Mucosa of stomach (tissue), 1 donor: ENCODE results near the gene NTM.

ENCODE experiments used
- H3K27me3 ChIP-seq: one replicate; pipeline ENCODE4 v1.7.0; 2013; ENCODE audit warnings: mild to moderate bottlenecking, low read length; ENCODE audit not compliant: control insufficient read depth, insufficient read depth
- H3K36me3 ChIP-seq: one replicate; pipeline ENCODE4 v1.7.0; 2013; ENCODE audit warnings: low read length; ENCODE audit not compliant: control insufficient read depth, insufficient read depth
- H3K4me1 ChIP-seq: one replicate; pipeline ENCODE4 v1.7.0; 2013; ENCODE audit warnings: mild to moderate bottlenecking, low read length; ENCODE audit not compliant: control insufficient read depth, insufficient read depth
- H3K4me3 ChIP-seq: one replicate; pipeline ENCODE4 v1.7.0; 2013; ENCODE audit warnings: low read length
- H3K9ac ChIP-seq: one replicate; pipeline ENCODE4 v1.7.0; 2013; ENCODE audit warnings: mild to moderate bottlenecking, low read length, moderate library complexity
- H3K9me3 ChIP-seq: one replicate; pipeline ENCODE4 v1.7.0; 2013; ENCODE audit warnings: mild to moderate bottlenecking, low read length, moderate library complexity; ENCODE audit not compliant: control insufficient read depth
- donor health status: Pancreatic carcinoma.

The NTM gene

GRCh38 chr11:132226522-132226921 lies 856.1 kb downstream of the NTM start:
- Histone ChIP-seq H3K9me3 (no peaks in the 10 kb centered on the region), H3K4me3 (no peak overlapping the region), H3K4me1 (no peaks in the 10 kb centered on the region), H3K36me3 (no peaks in the 10 kb centered on the region), H3K9ac (no peak overlapping the region), H3K27me3 (no peaks in the 10 kb centered on the region)

- H3K4me3 ChIP-seq: no peak overlapping the region
- H3K9ac ChIP-seq: no peak overlapping the region
- H3K4me1 ChIP-seq: no peaks in the 10 kb centered on the region
- no peaks in the 10 kb centered on the region for H3K27me3 ChIP-seq
- no peaks in the 10 kb centered on the region for H3K9me3 ChIP-seq
- H3K36me3 ChIP-seq: no peaks in the 10 kb centered on the region
Observed at GRCh38 chr11:132228746-132229325, 858.4 kb downstream of the NTM start.

DNA sequence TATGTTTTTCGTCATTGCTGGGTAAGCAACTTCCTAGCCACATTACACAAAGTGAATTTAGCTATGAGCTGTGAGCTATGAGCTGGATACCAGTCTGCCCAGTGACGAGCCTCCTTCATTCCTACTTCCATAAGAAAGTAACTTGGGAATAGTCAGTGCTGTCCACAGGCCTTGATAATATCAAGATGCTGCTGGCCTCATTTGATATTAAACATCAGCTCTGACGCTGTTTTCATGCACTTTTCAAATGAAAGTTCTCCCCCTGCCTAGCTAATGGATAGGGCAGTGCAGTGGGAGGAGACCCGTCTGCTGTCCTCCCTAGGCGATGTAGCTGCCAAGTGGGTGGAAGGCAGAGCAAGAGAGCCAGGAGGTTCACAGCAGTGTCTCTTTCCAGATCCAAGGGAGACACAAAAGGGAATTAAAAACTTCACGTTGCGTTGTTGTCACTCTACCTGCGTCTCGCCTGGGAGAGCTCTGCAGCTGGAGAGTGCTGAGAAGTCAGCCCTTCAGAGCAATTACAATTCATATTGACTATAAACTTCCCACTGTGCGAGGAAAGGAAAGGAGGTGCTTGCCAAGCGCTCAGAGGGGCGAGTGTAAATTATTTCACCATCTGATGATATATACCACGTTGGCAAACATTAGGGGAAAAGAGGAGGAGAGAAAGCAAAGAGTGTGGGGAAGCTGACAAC lies 861.4 kb downstream of the NTM start:
- Histone ChIP-seq H3K9me3 (no peaks in the 10 kb centered on the region), H3K4me1 (no peaks in the 10 kb centered on the region), H3K36me3 (no peaks in the 10 kb centered on the region), H3K9ac (no peak overlapping the region), H3K27me3 (no peaks in the 10 kb centered on the region), H3K4me3 (no peak overlapping the region)

DNA sequence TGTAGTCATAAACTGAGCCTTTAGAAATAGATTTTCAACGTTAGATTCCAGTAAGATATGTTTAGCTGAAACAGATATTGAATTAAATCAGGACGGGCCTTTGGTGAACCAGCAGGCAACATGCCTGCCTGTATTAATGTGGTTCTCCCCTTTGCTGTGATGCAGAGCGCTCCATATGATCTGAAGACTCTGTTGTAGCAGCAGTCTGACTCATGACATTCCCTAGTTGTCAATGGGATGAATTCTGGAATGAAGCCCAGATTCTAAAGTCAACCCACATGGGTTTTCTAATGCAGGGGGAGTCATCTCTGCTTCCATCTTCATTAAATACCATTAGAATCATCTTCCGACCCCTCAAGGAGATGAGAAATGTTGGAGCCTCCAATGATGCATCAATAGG lies 864.5 kb downstream of the NTM start:
- H3K4me1 ChIP-seq: no peaks in the 10 kb centered on the region
- H3K4me3 ChIP-seq: no peak overlapping the region
- H3K9me3 ChIP-seq: no peaks in the 10 kb centered on the region
- H3K27me3 ChIP-seq: no peaks in the 10 kb centered on the region
- H3K36me3 ChIP-seq: no peaks in the 10 kb centered on the region
- H3K9ac ChIP-seq: no peak overlapping the region

DNA sequence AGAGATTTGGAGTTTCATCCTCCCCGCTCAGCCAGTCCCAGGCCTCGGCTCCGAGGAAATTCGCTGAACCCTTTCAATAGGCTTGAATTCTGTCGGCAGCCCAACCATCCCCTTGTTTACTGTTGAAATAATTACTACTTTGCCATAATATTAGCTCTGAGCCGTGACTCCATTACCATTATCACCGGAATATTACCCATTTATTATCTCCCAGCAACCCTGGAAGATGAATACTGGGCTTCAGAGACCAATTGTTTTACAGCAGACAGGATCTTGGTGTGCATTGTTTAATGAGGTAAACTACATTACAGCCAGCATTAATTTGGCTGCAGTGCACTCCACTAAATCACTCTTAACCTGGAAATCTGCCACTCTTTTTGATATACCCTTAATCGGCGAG lies 867.4 kb downstream of the NTM start:
- Histone ChIP-seq H3K27me3 (no peaks in the 10 kb centered on the region), H3K9me3 (no peaks in the 10 kb centered on the region), H3K9ac (no peak overlapping the region), H3K36me3 (no peaks in the 10 kb centered on the region), H3K4me3 (no peak overlapping the region), H3K4me1 (no peaks in the 10 kb centered on the region)

DNA sequence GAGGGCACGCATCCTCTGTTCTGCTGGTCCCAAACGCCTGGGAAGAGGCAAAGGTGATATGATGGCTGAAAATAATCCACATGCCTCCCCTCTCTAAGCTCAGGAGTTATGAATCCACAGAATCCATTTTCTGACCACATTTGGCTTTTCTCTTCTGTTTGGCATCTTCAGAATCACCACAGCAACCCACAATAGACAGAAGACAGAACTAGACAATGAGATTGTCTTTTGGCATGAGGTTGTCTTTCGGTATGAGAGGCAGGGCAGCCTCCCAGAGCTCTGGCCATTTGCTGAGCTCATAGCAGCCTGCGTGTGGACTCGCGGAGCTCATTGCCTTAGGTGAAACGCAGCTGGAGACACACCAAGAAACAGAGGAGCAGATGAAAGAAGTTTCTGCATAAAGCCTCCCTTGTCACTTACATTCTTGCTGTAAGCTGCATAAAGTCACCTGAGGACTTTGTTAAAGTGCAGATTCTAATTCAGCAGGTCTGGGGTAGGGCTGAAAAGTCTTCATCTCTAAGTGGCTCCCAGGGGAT lies 868.0 kb downstream of the NTM start:
- Histone ChIP-seq H3K36me3 (no peaks in the 10 kb centered on the region), H3K9me3 (no peaks in the 10 kb centered on the region), H3K4me1 (no peaks in the 10 kb centered on the region), H3K4me3 (no peak overlapping the region), H3K27me3 (no peaks in the 10 kb centered on the region), H3K9ac (no peak overlapping the region)

DNA sequence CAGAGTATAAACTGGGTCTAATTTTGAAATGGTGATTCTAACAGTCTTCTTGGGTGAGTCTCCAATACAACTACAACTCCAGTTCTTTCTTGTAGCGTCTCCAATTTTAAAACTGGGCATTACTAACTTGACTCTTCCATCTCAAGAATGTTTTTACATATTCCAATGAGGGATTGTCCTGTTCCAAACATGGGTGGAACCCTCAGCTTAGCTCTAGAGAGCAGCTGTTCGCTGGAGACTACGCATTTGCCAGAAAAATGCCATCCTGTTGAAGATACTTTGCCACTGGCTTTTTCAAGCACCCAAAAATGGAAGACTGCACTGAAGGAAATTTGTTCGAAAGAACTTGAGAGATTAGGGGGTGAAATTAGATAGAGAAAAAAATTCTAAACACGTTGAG lies 870.0 kb downstream of the NTM start:
- H3K4me3 ChIP-seq: no peak overlapping the region
- H3K4me1 ChIP-seq: no peaks in the 10 kb centered on the region
- H3K36me3 ChIP-seq: no peaks in the 10 kb centered on the region
- no peak overlapping the region for H3K9ac ChIP-seq
- H3K9me3 ChIP-seq: no peaks in the 10 kb centered on the region
- H3K27me3 ChIP-seq: no peaks in the 10 kb centered on the region

DNA sequence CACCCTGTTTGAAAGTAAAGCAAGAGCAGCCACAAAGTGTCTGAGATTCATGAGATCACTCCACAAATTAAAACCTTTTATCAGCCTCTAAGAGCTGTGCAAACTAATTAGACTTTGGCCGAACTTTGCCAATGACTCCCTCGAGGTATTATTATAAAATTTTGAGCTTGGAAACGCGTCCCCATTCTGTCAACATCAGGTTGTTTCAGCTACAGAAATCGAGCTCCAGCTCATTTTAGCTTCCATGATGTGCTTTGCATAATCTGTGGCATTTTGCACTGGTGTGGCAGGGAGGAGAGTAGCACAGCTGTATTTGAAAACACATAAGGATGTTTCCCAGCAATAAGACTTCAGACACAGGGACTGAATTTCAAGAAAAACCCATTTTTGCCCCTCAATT lies 872.2 kb downstream of the NTM start:
- Histone ChIP-seq H3K9me3 (no peaks in the 10 kb centered on the region), H3K9ac (no peak overlapping the region), H3K4me3 (no peak overlapping the region), H3K36me3 (no peaks in the 10 kb centered on the region), H3K4me1 (no peaks in the 10 kb centered on the region), H3K27me3 (no peaks in the 10 kb centered on the region)

DNA sequence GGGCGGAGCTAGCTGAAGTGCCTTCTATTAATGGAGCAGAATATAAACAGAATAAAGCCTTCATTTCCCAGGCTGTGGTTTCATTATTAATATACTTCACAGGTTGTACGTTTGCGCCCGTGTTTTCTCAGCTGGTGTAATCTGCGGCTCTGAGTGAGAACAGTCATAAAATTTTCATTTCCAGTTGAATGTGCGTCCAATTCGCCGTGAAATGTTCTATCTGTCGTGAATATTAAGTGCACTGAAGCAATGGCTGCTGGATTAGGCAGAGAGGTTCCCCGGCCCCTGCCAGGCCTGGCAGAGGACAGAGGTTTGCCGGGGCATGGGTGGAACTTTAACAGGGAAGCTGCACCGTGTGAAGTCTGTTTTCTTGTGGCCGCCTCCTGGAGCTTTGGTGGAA lies 874.4 kb downstream of the NTM start:
- Histone ChIP-seq H3K9ac (no peak overlapping the region), H3K27me3 (no peaks in the 10 kb centered on the region), H3K9me3 (no peaks in the 10 kb centered on the region), H3K4me1 (no peaks in the 10 kb centered on the region), H3K4me3 (no peak overlapping the region), H3K36me3 (no peaks in the 10 kb centered on the region)

DNA sequence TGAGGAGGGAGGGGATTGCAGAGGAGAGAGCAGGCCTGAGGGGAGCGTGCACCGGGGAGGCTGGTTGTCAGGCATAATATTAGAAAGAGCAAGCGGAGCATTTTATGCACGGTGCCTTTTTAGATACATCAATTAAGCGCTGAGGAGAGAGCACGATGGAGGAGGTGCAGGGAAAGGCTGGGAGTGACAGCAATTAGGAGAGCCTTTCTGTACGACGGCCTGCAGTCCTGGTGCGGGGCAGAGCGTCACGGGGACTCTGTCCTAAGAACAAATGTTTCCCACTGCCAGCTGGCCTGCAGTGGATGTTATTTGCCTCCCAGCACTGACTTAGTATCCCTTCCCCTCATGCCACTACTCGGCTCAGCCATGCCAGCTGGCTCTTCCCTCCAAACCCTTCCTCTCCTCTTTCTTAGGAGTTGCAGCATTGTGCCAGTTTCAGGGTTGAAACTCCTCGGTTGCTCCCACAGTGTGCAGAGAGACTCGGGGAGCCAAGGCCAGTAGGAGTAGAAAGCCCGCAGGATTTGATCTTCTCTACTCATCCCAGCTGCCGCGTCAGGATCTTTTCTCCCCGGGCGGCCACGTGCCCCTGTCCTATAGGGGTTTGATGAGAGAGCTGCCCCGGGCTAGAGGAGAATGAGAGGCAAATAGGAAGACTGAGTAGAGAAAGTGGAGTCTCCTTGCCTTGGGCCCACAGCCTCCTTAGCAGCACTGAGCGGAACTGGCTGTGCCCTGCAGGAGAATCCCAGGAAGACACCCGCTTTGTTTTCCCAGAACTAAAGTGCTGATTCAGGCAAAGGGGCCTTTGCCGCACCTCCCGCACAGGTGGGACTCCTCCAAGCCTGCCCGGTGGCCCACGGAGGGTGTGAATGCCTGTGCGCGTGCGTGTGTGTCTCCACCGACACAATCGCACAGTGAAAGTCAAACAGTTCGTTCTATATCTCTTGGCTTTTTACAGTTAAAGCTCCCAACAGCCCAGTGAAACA lies 875.3 kb downstream of the NTM start:
- no peaks in the 10 kb centered on the region for H3K27me3 ChIP-seq
- no peak overlapping the region for H3K9ac ChIP-seq
- no peaks in the 10 kb centered on the region for H3K4me1 ChIP-seq
- H3K4me3 ChIP-seq: no peak overlapping the region
- H3K9me3 ChIP-seq: no peaks in the 10 kb centered on the region
- no peaks in the 10 kb centered on the region for H3K36me3 ChIP-seq

DNA sequence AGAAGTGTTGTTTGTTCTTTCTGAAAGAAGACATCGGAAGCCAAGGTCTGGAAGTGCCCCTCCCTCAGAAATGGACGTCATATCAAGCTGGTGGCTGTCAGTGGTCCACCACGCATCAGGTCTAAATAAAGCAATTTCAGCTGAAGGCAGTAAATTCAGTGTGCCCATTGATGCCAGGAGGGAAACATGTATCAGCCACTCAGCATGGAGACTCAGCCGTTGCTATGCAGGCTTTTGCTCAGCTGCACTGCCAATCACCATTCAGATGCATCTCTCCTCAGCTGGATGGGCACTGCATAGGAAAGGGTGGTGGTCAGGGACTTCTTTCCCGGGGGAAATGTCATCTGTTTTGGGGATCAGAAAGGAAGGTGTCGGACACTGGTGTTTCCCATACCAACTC lies 878.2 kb downstream of the NTM start:
- Histone ChIP-seq H3K4me1 (no peaks in the 10 kb centered on the region), H3K9me3 (no peaks in the 10 kb centered on the region), H3K9ac (no peak overlapping the region), H3K4me3 (no peak overlapping the region), H3K27me3 (no peaks in the 10 kb centered on the region), H3K36me3 (no peaks in the 10 kb centered on the region)

DNA sequence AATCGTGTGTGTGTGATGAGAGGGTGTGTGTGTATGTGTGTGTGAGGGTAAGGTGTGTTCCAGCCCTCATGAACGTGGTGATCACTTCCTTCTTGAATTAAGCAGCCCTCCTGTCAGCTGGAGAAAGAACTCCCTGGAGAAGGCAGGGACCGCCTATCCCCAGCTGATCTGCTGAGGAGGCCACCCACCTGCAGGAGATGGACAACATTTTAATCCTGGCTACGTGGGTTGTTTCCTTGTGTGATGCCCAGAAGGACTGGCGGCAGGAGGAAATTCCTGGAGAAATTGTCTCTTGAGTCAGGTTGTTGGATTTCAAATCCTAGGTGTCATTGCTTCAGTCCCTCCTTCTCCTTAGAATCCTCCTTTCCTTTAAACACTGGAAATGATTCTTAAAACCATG lies 878.8 kb downstream of the NTM start:
- H3K27me3 ChIP-seq: no peaks in the 10 kb centered on the region
- H3K36me3 ChIP-seq: no peaks in the 10 kb centered on the region
- H3K4me1 ChIP-seq: no peaks in the 10 kb centered on the region
- H3K9ac ChIP-seq: no peak overlapping the region
- H3K4me3 ChIP-seq: no peak overlapping the region
- H3K9me3 ChIP-seq: no peaks in the 10 kb centered on the region
